Transverse colon (tissue), 4 donors: Measurements from ENCODE around the gene OR13A1. TPM values are rescaled to one million over a fixed set of nuclear protein-coding genes. Genes with fewer than 3 reads are reported as not detected.
"Not testable (repeated sequence)": the region's sequence is repeated elsewhere in the genome, so short reads cannot be mapped to it uniquely, and the experiment has no call there.

Source experiments
- DNase-seq: peaks from one replicate; pipeline ENCODE4 v3.0.0-alpha.2; 2019
- H3K27ac ChIP-seq, 4 donors: fragments of 200-600 bp; sonication (generic); 2 replicates each; pipeline ENCODE4 v1.5.1; 2016 to 2018; ENCODE audit warnings: inconsistent platforms in 4 of 4
- H3K27me3 ChIP-seq: fragments of 200-600 bp; sonication (generic); 2 replicates; pipeline ENCODE4 v1.5.1; 2017; ENCODE audit warnings: inconsistent platforms
- H3K36me3 ChIP-seq, 4 donors: fragments of 200-600 bp; sonication (generic); 2 replicates each; pipeline ENCODE4 v1.5.1; 2017 to 2019; ENCODE audit warnings: inconsistent platforms in 4 of 4
- H3K4me1 ChIP-seq, 4 donors: fragments of 200-600 bp; sonication (generic); 2 replicates each; pipeline ENCODE4 v1.5.1; 2017 to 2020; ENCODE audit warnings: inconsistent platforms in 4 of 4
- H3K4me3 ChIP-seq, 4 donors: fragments of 200-600 bp; sonication (generic); 1 replicate in 1 of 4; 2 replicates in 3 of 4; pipeline versions ENCODE4 v1.5.1 to v1.6.1; 2017 to 2019; ENCODE audit warnings: inconsistent platforms in 4 of 4
- H3K9me3 ChIP-seq, 2 donors: fragments of 200-600 bp; sonication (generic); 2 replicates each; pipeline ENCODE4 v1.5.1; 2017 to 2019; ENCODE audit warnings: inconsistent platforms in 2 of 2
- EP300 ChIP-seq: sonication (generic); formaldehyde crosslinking; IDR thresholded peaks from one replicate; pipeline ENCODE4 v1.6.1; 2017; ENCODE audit warnings: antibody characterized with exemption, low read depth
- POLR2A ChIP-seq: fragments of 450-650 bp; IDR thresholded peaks from one replicate; pipeline ENCODE4 v1.6.1; 2016; ENCODE audit warnings: antibody characterized with exemption, mild to moderate bottlenecking, moderate library complexity
- POLR2AphosphoS5 ChIP-seq, 3 donors: sonication (generic); formaldehyde crosslinking; IDR thresholded peaks; one replicate each; pipeline ENCODE4 v1.6.1; 2016; ENCODE audit warnings: antibody characterized with exemption in 3 of 3
- WGBS, 2 donors: methylation state at CpG; one replicate each; pipeline ENCODE4 v1.1.5; 2018; ENCODE audit warnings: low coverage in 1 of 2; 5-methylcytosine and 5-hydroxymethylcytosine counted together
- in situ Hi-C, 4 donors: fragments of 200-750 bp; cut with MboI; loops; one replicate each; pipeline versions ENCODE4 v1.15.0 to v1.15.1; 2017; ENCODE audit warnings: low sequenced_read_pairs in 3 of 4, low pct_ligation_motif_present in 1 of 4, low pct_unique_long_range_greater_than_20kb in 1 of 4
- intact Hi-C: fragments of 100-400 bp; cut with DNase I; formaldehyde crosslinking; loops from one replicate; pipeline ENCODE4 v1.15.1; 2023; ENCODE audit warnings: low total_unique reads
- total RNA-seq, 4 donors: library from RNA; depleted of rRNA; stranded (reverse); fragments of >200 nt; gene quantifications; one replicate each; pipeline ENCODE4 v1.1.0, GENCODE V29; 2016
- TF ChIP-seq, protein P1 (sequence below), 5 experiments: fragments of 200-600 bp in 3 of 5; fragments of 450-650 bp in 2 of 5; sonication (generic) in 3 of 5; IDR thresholded peaks; 1 replicate in 2 of 5; 2 replicates in 3 of 5; pipeline ENCODE4 v1.5.1; 2016 to 2017; ENCODE audit warnings: antibody characterized with exemption in 5 of 5, inconsistent platforms in 3 of 5, mild to moderate bottlenecking in 2 of 5, moderate library complexity in 1 of 5

Gene OR13A1, protein sequence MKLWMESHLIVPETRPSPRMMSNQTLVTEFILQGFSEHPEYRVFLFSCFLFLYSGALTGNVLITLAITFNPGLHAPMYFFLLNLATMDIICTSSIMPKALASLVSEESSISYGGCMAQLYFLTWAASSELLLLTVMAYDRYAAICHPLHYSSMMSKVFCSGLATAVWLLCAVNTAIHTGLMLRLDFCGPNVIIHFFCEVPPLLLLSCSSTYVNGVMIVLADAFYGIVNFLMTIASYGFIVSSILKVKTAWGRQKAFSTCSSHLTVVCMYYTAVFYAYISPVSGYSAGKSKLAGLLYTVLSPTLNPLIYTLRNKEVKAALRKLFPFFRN
- total RNA-seq = under 1 TPM in 1 of 4 donors, not detected in 3; 0.48 TPM

DNA sequence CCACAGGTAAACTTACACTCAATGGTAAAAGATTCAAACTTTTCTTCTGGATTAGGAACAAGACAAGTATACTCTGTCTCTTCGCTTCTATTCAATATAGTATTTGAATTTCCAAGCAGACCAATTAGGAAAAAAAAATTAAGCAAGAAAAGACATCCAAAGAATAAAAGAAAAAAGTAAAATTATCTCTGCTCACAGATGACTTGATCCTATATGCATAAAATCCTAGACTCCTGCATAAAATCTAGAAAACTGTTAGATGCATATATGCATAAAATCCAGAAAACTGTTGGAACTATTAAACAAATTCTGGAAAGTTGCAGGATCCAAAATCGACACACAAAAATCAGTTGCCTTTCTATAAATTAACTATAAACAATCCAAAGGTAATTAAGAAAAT is at the start of gene OR13A1:
Gene OR13A1 (minus strand): TSS at position 101 of the 400 bp plus-strand sequence. CDS start 11,186 bp downstream, outside the sequence.
- H3K9me3 ChIP-seq = no peaks in the 10 kb centered on the region
- intact Hi-C loops = no loop called here
- 88 to 90% methylated on average over 2 of the region's 2 CpGs for WGBS, 2 donors

DNA sequence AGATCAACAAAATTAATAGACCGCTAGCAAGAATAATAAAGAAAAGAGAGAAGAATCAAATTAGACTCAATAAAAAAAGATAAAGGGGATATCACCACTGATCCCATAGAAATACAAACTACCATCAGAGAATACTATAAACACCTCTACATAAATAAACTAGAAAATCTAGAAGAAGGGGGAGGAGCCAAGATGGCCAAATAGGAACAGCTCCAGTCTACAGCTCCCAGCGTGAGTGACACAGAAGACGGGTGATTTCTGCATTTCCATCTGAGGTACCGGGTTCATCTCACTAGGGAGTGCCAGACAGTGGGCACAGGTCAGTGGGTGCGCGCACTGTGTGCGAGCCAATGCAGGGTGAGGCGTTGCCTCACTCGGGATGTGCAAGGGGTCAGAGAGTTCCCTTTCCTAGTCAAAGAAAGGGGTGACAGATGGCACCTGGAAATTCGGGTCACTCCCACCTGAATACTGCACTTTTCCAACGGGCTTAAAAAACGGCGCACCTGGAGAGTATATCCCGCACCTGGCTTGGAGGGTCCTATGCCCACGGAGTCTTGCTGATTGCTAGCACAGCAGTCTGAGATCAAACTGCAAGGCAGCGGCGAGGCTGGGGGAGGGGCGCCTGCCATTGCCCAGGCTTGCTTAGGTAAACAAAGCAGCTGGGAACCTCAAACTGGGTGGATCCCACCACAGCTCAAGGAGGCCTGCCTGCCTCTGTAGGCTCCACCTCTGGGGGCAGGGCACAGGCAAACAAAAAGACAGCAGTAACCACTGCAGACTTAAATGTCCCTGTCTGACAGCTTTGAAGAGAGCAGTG is 46.8 kb upstream of the OR13A1 start:
- in situ Hi-C loops, H3K27me3 ChIP-seq, H3K4me1 ChIP-seq, intact Hi-C loops, H3K9me3 ChIP-seq, H3K27ac ChIP-seq, H3K4me3 ChIP-seq, H3K36me3 ChIP-seq: not testable (repeated sequence)
- WGBS, 2 donors = 53 to 73% methylated on average over 4 to 18 of the region's 18 CpGs
- peak; percentile 43 for DNase-seq

More for the DNA sequence above, at the start of gene OR13A1:
- in situ Hi-C loops = no loop called here
- Histone ChIP-seq H3K4me1 (no peaks in the 10 kb centered on the region), H3K27me3 (no peaks in the 10 kb centered on the region), H3K4me3 (no peak within 1 kb of the TSS), H3K36me3 (no peaks in the 10 kb centered on the region), H3K27ac (no peak within 1 kb of the TSS)
- TF ChIP-seq POLR2AphosphoS5 (IDR thresholded peaks at IDR 0.05) (no peak), EP300 (no peak), POLR2A (no peak)
- TF ChIP-seq, protein P1, sequence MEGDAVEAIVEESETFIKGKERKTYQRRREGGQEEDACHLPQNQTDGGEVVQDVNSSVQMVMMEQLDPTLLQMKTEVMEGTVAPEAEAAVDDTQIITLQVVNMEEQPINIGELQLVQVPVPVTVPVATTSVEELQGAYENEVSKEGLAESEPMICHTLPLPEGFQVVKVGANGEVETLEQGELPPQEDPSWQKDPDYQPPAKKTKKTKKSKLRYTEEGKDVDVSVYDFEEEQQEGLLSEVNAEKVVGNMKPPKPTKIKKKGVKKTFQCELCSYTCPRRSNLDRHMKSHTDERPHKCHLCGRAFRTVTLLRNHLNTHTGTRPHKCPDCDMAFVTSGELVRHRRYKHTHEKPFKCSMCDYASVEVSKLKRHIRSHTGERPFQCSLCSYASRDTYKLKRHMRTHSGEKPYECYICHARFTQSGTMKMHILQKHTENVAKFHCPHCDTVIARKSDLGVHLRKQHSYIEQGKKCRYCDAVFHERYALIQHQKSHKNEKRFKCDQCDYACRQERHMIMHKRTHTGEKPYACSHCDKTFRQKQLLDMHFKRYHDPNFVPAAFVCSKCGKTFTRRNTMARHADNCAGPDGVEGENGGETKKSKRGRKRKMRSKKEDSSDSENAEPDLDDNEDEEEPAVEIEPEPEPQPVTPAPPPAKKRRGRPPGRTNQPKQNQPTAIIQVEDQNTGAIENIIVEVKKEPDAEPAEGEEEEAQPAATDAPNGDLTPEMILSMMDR (IDR thresholded peaks at IDR 0.05) = no peak
- DNase-seq = no peak

DNA sequence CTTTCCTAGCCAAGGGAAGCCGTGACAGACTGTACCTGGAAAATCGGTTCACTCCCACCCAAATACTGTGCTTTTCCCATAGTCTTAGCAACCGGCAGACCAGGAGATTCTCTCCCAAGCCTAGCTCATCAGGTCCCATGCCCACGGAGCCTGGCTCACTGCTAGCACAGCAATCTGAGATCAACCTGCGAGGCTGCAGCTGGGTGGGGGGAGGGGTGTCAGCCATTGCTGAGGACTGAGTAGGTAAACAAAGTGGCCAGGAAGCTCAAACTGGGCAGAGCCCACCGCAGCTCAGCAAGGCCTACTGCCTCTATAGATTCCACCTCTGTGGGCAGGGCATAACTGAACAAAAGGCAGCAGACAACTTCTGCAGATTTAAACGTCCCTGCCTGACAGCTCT is 43.6 kb upstream of the OR13A1 start:
- 66% methylated on average over 7 of the region's 7 CpGs; no CpG with 5 or more reads in 1 of the 2 donors for WGBS, 2 donors
- intact Hi-C loops = not testable (repeated sequence)

DNA sequence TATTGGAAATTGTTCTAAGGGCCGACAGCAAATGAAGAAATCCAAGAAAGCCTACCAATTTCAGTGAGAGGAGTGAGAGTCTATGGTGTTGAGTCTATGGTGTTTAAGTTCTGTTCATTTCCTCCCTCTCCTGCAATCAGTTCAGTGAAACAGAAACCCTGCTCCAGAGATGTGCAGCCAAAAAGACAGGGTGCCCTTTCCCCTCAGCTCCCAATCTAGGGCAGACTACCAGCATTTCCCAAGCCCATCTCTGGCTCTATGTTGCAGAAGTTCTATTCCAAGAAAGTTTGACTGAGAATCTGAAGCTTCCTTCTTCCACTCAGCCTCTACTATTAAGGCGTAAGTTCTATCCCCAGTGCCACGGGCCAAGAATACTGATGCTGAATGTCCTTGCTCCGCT is 40.1 kb upstream of the OR13A1 start:
- H3K27me3 ChIP-seq = no peaks in the 10 kb centered on the region
- WGBS, 2 donors = 77 to 90% methylated on average over 1 to 4 of the region's 4 CpGs
- intact Hi-C loops = no loop called here
- H3K36me3 ChIP-seq = no peaks in the 10 kb centered on the region
- H3K27ac ChIP-seq = no peak overlapping the region
- H3K4me1 ChIP-seq = no peaks in the 10 kb centered on the region
- TF ChIP-seq EP300 (no peak), POLR2A (no peak), POLR2AphosphoS5 (IDR thresholded peaks at IDR 0.05) (no peak)
- TF ChIP-seq, protein P1 (IDR thresholded peaks at IDR 0.05) = no peak
- no peaks in the 10 kb centered on the region for H3K9me3 ChIP-seq
- DNase-seq = no peak
- no peak overlapping the region for H3K4me3 ChIP-seq
- in situ Hi-C loops = no loop called here

More for the DNA sequence above, 43.6 kb upstream of the OR13A1 start:
- H3K4me1 ChIP-seq, H3K27me3 ChIP-seq, H3K9me3 ChIP-seq, H3K27ac ChIP-seq, H3K36me3 ChIP-seq, H3K4me3 ChIP-seq, DNase-seq, in situ Hi-C loops: not testable (repeated sequence)

DNA sequence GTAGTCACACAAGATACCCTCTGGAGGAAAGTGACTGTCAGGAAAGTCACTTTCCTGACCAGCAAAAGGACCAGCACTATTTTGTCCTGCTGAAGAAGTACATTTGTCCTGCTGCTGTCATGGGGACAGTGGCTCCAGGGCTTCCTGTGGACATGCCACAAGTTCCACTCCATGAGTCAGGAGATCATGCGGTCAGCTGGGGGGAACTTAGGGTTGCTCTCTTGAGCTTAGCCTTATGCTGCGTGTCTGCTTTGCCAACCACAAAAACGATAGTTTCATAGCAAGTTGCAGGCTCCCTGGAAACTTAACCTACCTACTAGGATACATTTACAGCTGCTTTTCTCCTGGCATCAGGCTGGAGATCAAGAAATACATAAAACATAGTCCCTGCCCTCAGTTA is 38.9 kb upstream of the OR13A1 start:
- DNase-seq = peak; percentile 51
- Histone ChIP-seq H3K27me3 (no peaks in the 10 kb centered on the region), H3K27ac (no peak overlapping the region), H3K36me3 (no peaks in the 10 kb centered on the region), H3K4me3 (no peak overlapping the region), H3K4me1 (no peaks in the 10 kb centered on the region), H3K9me3 (no peaks in the 10 kb centered on the region)
- in situ Hi-C loops = no loop called here
- WGBS, 2 donors = 80% methylated on average over 3 of the region's 3 CpGs; no CpG with 5 or more reads in 1 of the 2 donors
- TF ChIP-seq POLR2AphosphoS5 (IDR thresholded peaks at IDR 0.05) = no peak
- TF ChIP-seq, protein P1 (IDR thresholded peaks at IDR 0.05) = no peak
- no peak for TF ChIP-seq POLR2A
- TF ChIP-seq EP300 = no peak
- intact Hi-C loops = no loop called here
